WTC11 (cell line): ENCODE data around the gene COL20A1.

ENCODE experiments used
- CBFB ChIP-seq: sonication (generic); formaldehyde crosslinking; IDR thresholded peaks from 2 replicates; pipeline ENCODE4 v1.8.1; 2022; ENCODE audit warnings: mild to moderate bottlenecking, low read depth, missing genetic modification reagents
- CREB1 ChIP-seq: sonication (generic); formaldehyde crosslinking; IDR thresholded peaks from 2 replicates; pipeline ENCODE4 v1.8.0; 2023; ENCODE audit warnings: mild to moderate bottlenecking, missing genetic modification reagents
- FOXP4 ChIP-seq: sonication (generic); formaldehyde crosslinking; IDR thresholded peaks from 2 replicates; pipeline ENCODE4 v1.8.0; 2022; ENCODE audit warnings: mild to moderate bottlenecking, missing genetic modification reagents
- GABPB1 ChIP-seq: sonication (generic); formaldehyde crosslinking; IDR thresholded peaks from 2 replicates; pipeline ENCODE4 v1.8.1; 2023; ENCODE audit warnings: mild to moderate bottlenecking, missing genetic modification reagents
- MLX ChIP-seq: sonication (generic); formaldehyde crosslinking; IDR thresholded peaks from 2 replicates; pipeline ENCODE4 v1.8.1; 2023; ENCODE audit warnings: mild to moderate bottlenecking, missing genetic modification reagents, moderate library complexity
- NFE2L1 ChIP-seq: sonication (generic); formaldehyde crosslinking; IDR thresholded peaks from 2 replicates; pipeline ENCODE4 v1.8.1; 2023; ENCODE audit warnings: missing genetic modification reagents
- TCF7 ChIP-seq: sonication (generic); formaldehyde crosslinking; IDR thresholded peaks from 2 replicates; pipeline ENCODE4 v1.8.0; 2022; ENCODE audit warnings: mild to moderate bottlenecking, low read depth, missing genetic modification reagents, moderate library complexity
- TEAD4 ChIP-seq: sonication (generic); formaldehyde crosslinking; IDR thresholded peaks from 2 replicates; pipeline ENCODE4 v1.8.0; 2022; ENCODE audit warnings: mild to moderate bottlenecking, missing genetic modification reagents
- TP53 ChIP-seq: sonication (generic); formaldehyde crosslinking; IDR thresholded peaks from 2 replicates; pipeline ENCODE4 v1.8.1; 2023; ENCODE audit warnings: mild to moderate bottlenecking, missing genetic modification reagents
- ZNF121 ChIP-seq: sonication (generic); formaldehyde crosslinking; IDR thresholded peaks from 2 replicates; pipeline ENCODE4 v1.8.0; 2023; ENCODE audit warnings: missing genetic modification reagents
- ZNF281 ChIP-seq: sonication (generic); formaldehyde crosslinking; IDR thresholded peaks from 2 replicates; pipeline ENCODE4 v1.8.0; 2023; ENCODE audit warnings: mild to moderate bottlenecking, missing genetic modification reagents
- TF ChIP-seq, protein P1 (sequence below): fragments of 200-600 bp; IDR thresholded peaks from 2 replicates; pipeline ENCODE4 v1.8.0; 2022; ENCODE audit warnings: antibody characterized with exemption
- TF ChIP-seq, protein P2 (sequence below): sonication (generic); formaldehyde crosslinking; conservative IDR thresholded peaks from 2 replicates; pipeline ENCODE4 v1.8.1; 2022; ENCODE audit warnings: mild to moderate bottlenecking, missing genetic modification reagents
- TF ChIP-seq, protein P3 (sequence below): sonication (generic); formaldehyde crosslinking; IDR thresholded peaks from 2 replicates; pipeline ENCODE4 v1.8.1; 2023; ENCODE audit warnings: mild to moderate bottlenecking, moderate library complexity, missing genetic modification reagents

- no peak for TF ChIP-seq TEAD4
- TF ChIP-seq NFE2L1 (CRISPR knock-in tag): no peak
- no peak for TF ChIP-seq FOXP4
- no peak for TF ChIP-seq GABPB1 (CRISPR knock-in tag)
- TF ChIP-seq TP53 (CRISPR knock-in tag): no peak
- TF ChIP-seq ZNF121 (CRISPR knock-in tag): no peak
- TF ChIP-seq CBFB (CRISPR knock-in tag): no peak
- TF ChIP-seq, protein P1, sequence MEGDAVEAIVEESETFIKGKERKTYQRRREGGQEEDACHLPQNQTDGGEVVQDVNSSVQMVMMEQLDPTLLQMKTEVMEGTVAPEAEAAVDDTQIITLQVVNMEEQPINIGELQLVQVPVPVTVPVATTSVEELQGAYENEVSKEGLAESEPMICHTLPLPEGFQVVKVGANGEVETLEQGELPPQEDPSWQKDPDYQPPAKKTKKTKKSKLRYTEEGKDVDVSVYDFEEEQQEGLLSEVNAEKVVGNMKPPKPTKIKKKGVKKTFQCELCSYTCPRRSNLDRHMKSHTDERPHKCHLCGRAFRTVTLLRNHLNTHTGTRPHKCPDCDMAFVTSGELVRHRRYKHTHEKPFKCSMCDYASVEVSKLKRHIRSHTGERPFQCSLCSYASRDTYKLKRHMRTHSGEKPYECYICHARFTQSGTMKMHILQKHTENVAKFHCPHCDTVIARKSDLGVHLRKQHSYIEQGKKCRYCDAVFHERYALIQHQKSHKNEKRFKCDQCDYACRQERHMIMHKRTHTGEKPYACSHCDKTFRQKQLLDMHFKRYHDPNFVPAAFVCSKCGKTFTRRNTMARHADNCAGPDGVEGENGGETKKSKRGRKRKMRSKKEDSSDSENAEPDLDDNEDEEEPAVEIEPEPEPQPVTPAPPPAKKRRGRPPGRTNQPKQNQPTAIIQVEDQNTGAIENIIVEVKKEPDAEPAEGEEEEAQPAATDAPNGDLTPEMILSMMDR: no peak
- TF ChIP-seq CREB1 (CRISPR knock-in tag): no peak
- no peak for TF ChIP-seq ZNF281
- TF ChIP-seq MLX (CRISPR knock-in tag): no peak
- TF ChIP-seq, protein P2, sequence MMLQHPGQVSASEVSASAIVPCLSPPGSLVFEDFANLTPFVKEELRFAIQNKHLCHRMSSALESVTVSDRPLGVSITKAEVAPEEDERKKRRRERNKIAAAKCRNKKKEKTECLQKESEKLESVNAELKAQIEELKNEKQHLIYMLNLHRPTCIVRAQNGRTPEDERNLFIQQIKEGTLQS: no peak
- TF ChIP-seq TCF7 (CRISPR knock-in tag): no peak
- TF ChIP-seq, protein P3, sequence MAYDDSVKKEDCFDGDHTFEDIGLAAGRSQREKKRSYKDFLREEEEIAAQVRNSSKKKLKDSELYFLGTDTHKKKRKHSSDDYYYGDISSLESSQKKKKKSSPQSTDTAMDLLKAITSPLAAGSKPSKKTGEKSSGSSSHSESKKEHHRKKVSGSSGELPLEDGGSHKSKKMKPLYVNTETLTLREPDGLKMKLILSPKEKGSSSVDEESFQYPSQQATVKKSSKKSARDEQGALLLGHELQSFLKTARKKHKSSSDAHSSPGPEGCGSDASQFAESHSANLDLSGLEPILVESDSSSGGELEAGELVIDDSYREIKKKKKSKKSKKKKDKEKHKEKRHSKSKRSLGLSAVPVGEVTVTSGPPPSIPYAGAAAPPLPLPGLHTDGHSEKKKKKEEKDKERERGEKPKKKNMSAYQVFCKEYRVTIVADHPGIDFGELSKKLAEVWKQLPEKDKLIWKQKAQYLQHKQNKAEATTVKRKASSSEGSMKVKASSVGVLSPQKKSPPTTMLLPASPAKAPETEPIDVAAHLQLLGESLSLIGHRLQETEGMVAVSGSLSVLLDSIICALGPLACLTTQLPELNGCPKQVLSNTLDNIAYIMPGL (CRISPR knock-in tag): no peak
Measured at GRCh38 chr20:63377951-63378381, 85.0 kb downstream of the COL20A1 start.
